H1 (cell line): ENCODE data around the gene CHD6.

Experiments used
- ATF2 ChIP-seq: IDR thresholded peaks from 2 replicates; pipeline ENCODE4 v1.6.1; 2012; ENCODE audit warnings: low read length, inconsistent platforms
- CTCF ChIP-seq, 3 experiments: IDR thresholded peaks; 1 replicate in 2 of 3; 2 replicates in 1 of 3; pipeline versions ENCODE4 v1.5.1 to v1.6.1; 2011; ENCODE audit warnings: low read length in 3 of 3, mild to moderate bottlenecking in 3 of 3, inconsistent platforms in 2 of 3, low read depth in 1 of 3, moderate library complexity in 1 of 3; ENCODE audit not compliant: insufficient read depth in 1 of 3; ENCODE audit errors: control extremely low read depth in 1 of 3
- GTF2F1 ChIP-seq: IDR thresholded peaks from 2 replicates; pipeline ENCODE4 v1.6.1; 2012; ENCODE audit warnings: low read depth, low read length, improper control_type of control experiment, borderline replicate concordance
- MAX ChIP-seq: IDR thresholded peaks from 2 replicates; pipeline ENCODE4 v1.6.1; 2012; ENCODE audit warnings: inconsistent platforms
- POLR2A ChIP-seq, 2 experiments: IDR thresholded peaks; 1 replicate in 1 of 2; 2 replicates in 1 of 2; pipeline ENCODE4 v1.6.1; 2011; ENCODE audit warnings: low read depth in 2 of 2, low read length in 2 of 2, mild to moderate bottlenecking in 2 of 2; ENCODE audit errors: control extremely low read depth in 1 of 2
- USF2 ChIP-seq: IDR thresholded peaks from 2 replicates; pipeline ENCODE4 v1.6.1; 2011; ENCODE audit warnings: low read length, improper control_type of control experiment

- no peak for TF ChIP-seq ATF2
- TF ChIP-seq MAX, result no peak
- no peak for TF ChIP-seq CTCF (IDR thresholded peaks at IDR 0.05; ENCODE audit: control extremely low read depth in 1 of 3, insufficient read depth in 1 of 3, low read depth in 1 of 3, low read length in 3 of 3)
- TF ChIP-seq USF2, result no peak
- no peak for TF ChIP-seq POLR2A (IDR thresholded peaks at IDR 0.05; ENCODE audit: control extremely low read depth in 1 of 2, low read depth in 2 of 2, low read length in 2 of 2)
- no peak for TF ChIP-seq GTF2F1
These were observed 84.0 kb downstream of the CHD6 start for GRCh38 chr20:41534170-41534569.
